GM12801 (cell line): ENCODE data around the gene SELENOO.

Experiments used
- TF ChIP-seq, protein P1 (sequence below): IDR thresholded peaks from one replicate; pipeline ENCODE4 v1.5.1; 2011; ENCODE audit warnings: control low read depth; ENCODE audit not compliant: insufficient read length; ENCODE audit errors: extremely low read depth

Gene SELENOO

DNA sequence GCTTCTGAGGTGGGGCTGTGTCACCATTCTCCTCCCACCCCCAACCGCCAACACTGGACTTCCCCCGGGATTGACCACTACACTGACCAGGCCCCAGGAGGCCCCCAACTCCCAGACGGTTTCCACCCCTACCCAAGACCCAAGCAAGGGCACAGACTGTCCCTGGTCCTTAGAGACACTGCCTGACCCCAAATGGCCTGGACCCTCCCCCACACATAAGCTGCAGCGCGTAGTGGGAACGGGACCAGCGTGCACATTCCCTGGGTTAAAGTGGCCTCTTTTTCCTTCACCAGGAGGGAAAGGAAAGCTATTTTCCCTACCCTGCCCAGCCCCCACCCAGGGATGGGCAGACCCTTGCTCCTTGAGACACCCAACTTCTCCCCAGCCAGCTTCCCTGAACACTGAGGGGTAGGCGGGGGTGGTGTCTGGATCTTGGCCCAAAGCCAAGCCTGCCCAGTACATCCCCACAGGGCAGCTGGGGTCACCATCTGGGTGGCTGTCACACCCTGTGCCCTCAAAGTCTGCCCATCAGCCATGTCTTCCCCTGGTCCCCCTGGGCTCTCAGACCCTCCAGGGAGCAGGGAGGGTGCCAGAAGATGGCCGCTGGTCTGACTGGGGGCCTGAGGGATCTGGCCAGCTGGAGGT is 62.3 kb downstream of the SELENOO start:
- TF ChIP-seq, protein P1, sequence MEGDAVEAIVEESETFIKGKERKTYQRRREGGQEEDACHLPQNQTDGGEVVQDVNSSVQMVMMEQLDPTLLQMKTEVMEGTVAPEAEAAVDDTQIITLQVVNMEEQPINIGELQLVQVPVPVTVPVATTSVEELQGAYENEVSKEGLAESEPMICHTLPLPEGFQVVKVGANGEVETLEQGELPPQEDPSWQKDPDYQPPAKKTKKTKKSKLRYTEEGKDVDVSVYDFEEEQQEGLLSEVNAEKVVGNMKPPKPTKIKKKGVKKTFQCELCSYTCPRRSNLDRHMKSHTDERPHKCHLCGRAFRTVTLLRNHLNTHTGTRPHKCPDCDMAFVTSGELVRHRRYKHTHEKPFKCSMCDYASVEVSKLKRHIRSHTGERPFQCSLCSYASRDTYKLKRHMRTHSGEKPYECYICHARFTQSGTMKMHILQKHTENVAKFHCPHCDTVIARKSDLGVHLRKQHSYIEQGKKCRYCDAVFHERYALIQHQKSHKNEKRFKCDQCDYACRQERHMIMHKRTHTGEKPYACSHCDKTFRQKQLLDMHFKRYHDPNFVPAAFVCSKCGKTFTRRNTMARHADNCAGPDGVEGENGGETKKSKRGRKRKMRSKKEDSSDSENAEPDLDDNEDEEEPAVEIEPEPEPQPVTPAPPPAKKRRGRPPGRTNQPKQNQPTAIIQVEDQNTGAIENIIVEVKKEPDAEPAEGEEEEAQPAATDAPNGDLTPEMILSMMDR, result no peak

DNA sequence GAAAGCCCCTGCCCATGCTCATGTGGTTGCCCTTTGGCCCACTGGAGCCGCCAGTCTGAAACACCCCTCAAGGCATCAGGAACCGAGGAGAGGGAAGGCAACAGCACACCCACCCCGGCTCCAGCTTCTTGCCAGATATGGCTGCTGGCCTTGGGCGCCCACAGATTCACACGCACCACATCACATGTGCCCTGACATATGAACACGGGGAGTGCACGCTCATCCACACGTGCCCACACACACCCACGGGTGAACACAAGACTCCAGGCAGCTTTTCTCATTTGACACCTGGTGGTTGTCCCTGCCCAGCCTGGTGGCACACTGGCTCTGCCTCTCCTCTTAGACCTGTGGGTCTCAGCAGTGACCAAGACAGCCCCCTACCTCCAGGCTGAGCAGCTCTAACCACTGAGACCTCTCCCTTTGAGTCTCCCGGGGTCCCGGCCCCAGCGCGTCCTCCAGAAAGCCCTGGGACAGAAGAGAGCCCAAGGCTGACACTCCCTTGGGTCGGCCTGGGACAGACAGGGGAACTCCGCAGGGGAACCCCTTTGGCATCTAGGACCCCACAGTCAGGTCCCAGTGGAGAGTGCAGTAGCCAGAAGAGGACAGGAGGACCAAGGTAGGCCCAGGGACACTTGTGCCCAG is 63.4 kb downstream of the SELENOO start:
- TF ChIP-seq, protein P1, result no peak

DNA sequence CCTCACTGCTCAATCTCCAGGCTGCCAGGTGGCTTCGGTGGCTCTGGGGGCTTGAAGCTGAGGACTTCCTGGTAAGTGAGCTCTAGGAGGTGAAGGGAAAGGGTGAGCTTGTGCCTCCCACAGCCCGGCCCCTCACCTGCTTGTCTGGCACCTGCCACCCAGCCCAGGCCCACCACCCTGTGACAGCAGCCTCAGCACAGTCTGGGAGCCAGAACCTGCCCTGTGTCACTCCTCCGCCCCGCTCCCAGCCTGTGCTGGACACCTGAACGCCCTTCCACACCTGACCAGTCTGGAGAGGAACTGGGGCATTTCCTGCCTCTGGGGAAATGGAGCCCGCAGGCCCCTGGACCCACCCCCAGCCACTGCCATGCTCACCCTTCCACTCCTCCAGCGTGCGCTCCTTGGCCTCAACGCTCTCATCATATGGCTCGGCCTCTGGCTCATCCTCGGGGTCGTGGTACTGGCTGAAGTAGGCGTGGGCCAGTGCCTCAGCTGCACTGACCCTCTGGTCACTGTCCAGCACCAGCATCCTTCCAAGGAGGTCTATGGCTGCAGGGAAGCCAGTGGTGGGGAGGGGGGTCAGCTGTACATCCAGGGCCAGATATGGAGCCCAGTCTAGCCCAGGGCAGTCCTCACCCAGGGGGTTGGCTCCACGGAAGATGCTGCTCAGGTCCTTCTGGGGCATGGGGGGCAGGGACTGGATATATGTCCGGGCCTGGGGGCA is 64.3 kb downstream of the SELENOO start:
- TF ChIP-seq, protein P1, result no peak

DNA sequence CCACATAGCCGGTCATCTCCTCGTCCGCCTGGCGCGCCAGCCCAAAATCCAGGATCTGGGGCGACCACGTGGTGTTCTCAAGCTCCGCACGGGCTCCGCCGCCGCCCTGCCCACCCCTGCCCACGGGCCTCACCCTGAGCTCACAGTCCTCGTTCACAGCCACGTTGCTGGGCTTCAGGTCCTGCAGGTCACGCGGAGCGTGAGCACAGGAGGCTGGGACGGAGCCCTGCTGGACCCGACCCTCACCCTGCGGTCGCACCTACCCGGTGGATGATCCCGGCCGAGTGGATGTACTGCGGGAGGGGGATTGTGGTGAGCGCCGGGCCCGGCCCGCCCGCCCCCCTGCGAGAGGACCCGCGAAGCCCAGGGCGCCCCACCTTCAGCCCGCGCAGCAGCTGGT is 66.2 kb downstream of the SELENOO start:
- TF ChIP-seq, protein P1, result no peak
